C4-2B (cell line): ENCODE data around the gene NPPA.

Source experiments
- CTCF ChIP-seq: fragments of 450-650 bp; conservative IDR thresholded peaks from 2 replicates; pipeline ENCODE4 v1.5.1; 2017; ENCODE audit warnings: mild to moderate bottlenecking
- ZFX ChIP-seq: fragments of 450-650 bp; IDR thresholded peaks from 2 replicates; pipeline ENCODE4 v1.6.1; 2017

GRCh38 chr1:11881749-11882441, 34.3 kb upstream of the NPPA start:
- TF ChIP-seq CTCF (no peak), ZFX (no peak)
